Loucy (cell line): Measurements from ENCODE around the gene VSTM2B.

Source experiments
- H2AFZ ChIP-seq: fragments of 200-600 bp; sonication (generic); 2 replicates; pipeline ENCODE4 v1.6.0; 2016; ENCODE audit warnings: antibody characterized with exemption, mild to moderate bottlenecking, low read length, moderate library complexity
- H3F3A ChIP-seq: fragments of 200-600 bp; 2 replicates; pipeline ENCODE4 v1.6.0; 2016; ENCODE audit warnings: antibody characterized with exemption, low read depth, mild to moderate bottlenecking
- H3K27me3 ChIP-seq: fragments of 200-600 bp; sonication (generic); 2 replicates; pipeline ENCODE4 v1.6.1; 2014; ENCODE audit warnings: low read length, mild to moderate bottlenecking; ENCODE audit not compliant: insufficient read depth, poor library complexity, severe bottlenecking
- H3K36me3 ChIP-seq: fragments of 200-600 bp; sonication (generic); 2 replicates; pipeline ENCODE4 v1.6.1; 2016; ENCODE audit warnings: low read length; ENCODE audit not compliant: insufficient read depth
- H3K4me1 ChIP-seq: fragments of 200-600 bp; sonication (generic); 2 replicates; pipeline ENCODE4 v1.5.1; 2014; ENCODE audit warnings: low read length, mild to moderate bottlenecking; ENCODE audit not compliant: insufficient read depth, poor library complexity, severe bottlenecking
- H3K4me2 ChIP-seq: fragments of 200-600 bp; sonication (generic); 2 replicates; pipeline ENCODE4 v1.6.0; 2014; ENCODE audit warnings: antibody characterized with exemption, low read length, low read depth, mild to moderate bottlenecking; ENCODE audit not compliant: poor library complexity, severe bottlenecking
- H3K4me3 ChIP-seq: fragments of 200-600 bp; sonication (generic); 2 replicates; pipeline ENCODE4 v1.5.1; 2014; ENCODE audit warnings: low read length, mild to moderate bottlenecking, mixed read lengths; ENCODE audit not compliant: poor library complexity, severe bottlenecking
- H3K79me2 ChIP-seq: fragments of 200-600 bp; sonication (generic); 2 replicates; pipeline ENCODE4 v1.6.1; 2014; ENCODE audit warnings: low read length; ENCODE audit not compliant: insufficient read depth
- H3K9ac ChIP-seq: fragments of 200-600 bp; sonication (generic); 2 replicates; pipeline ENCODE4 v1.6.0; 2014; ENCODE audit warnings: mild to moderate bottlenecking, low read depth, low read length, moderate library complexity; ENCODE audit not compliant: poor library complexity, severe bottlenecking
- H3K9me2 ChIP-seq: fragments of 200-600 bp; sonication (generic); replicated peaks from 2 replicates; pipeline ENCODE4 v1.6.1; 2016; ENCODE audit warnings: low read depth, low read length, mixed read lengths
- H3K9me3 ChIP-seq: fragments of 200-600 bp; sonication (generic); 2 replicates; pipeline ENCODE4 v1.6.1; 2014; ENCODE audit warnings: mild to moderate bottlenecking, antibody characterized with exemption, low read length, low read depth; ENCODE audit not compliant: insufficient read depth
- H4K20me1 ChIP-seq: fragments of 200-600 bp; sonication (generic); 2 replicates; pipeline ENCODE4 v1.6.0; 2014; ENCODE audit warnings: antibody characterized with exemption, low read length, mild to moderate bottlenecking; ENCODE audit not compliant: insufficient read depth, poor library complexity, severe bottlenecking
- CTCF ChIP-seq: fragments of 200-600 bp; sonication (generic); conservative IDR thresholded peaks from 2 replicates; pipeline ENCODE4 v1.5.1; 2014; ENCODE audit warnings: mild to moderate bottlenecking, antibody characterized with exemption, low read length
- EZH2phosphoT487 ChIP-seq: fragments of 200-600 bp; IDR thresholded peaks from 2 replicates; pipeline ENCODE4 v1.6.1; 2018; ENCODE audit warnings: antibody characterized with exemption, mild to moderate bottlenecking, moderate library complexity, borderline replicate concordance

Gene VSTM2B

GRCh38 chr19:29567366-29567915 is 41.6 kb downstream of the VSTM2B start:
- H3K27me3 ChIP-seq: no peaks in the 10 kb centered on the region
- H3K9ac ChIP-seq: no peak overlapping the region
- H3K4me3 ChIP-seq: no peak overlapping the region
- H3K9me2 ChIP-seq: no peaks in the 10 kb centered on the region
- H2AFZ ChIP-seq: no peak overlapping the region
- no peaks in the 10 kb centered on the region for H3F3A ChIP-seq
- no peaks in the 10 kb centered on the region for H4K20me1 ChIP-seq
- H3K4me2 ChIP-seq: no peak overlapping the region
- no peaks in the 10 kb centered on the region for H3K79me2 ChIP-seq
- H3K9me3 ChIP-seq: no peaks in the 10 kb centered on the region
- no peaks in the 10 kb centered on the region for H3K36me3 ChIP-seq
- no peaks in the 10 kb centered on the region for H3K4me1 ChIP-seq
- TF ChIP-seq EZH2phosphoT487 (no peak), CTCF (no peak)

- Histone ChIP-seq H3K27me3 (no peaks in the 10 kb centered on the region), H3K9me3 (no peaks in the 10 kb centered on the region), H3K9ac (no peak overlapping the region), H3K36me3 (no peaks in the 10 kb centered on the region), H3K4me1 (no peaks in the 10 kb centered on the region), H3K9me2 (no peaks in the 10 kb centered on the region), H4K20me1 (no peaks in the 10 kb centered on the region), H3F3A (no peaks in the 10 kb centered on the region), H3K79me2 (no peaks in the 10 kb centered on the region), H2AFZ (no peak overlapping the region), H3K4me2 (no peak overlapping the region), H3K4me3 (no peak overlapping the region)
- no peak for TF ChIP-seq CTCF
- no peak for TF ChIP-seq EZH2phosphoT487
Observed at GRCh38 chr19:29568036-29569025, 42.5 kb downstream of the VSTM2B start.

- H3K9me3 ChIP-seq: no peaks in the 10 kb centered on the region
- no peaks in the 10 kb centered on the region for H3K4me1 ChIP-seq
- no peaks in the 10 kb centered on the region for H3K27me3 ChIP-seq
- H3K79me2 ChIP-seq: no peaks in the 10 kb centered on the region
- no peak overlapping the region for H2AFZ ChIP-seq
- H3K4me2 ChIP-seq: no peak overlapping the region
- H3K9me2 ChIP-seq: no peaks in the 10 kb centered on the region
- H3F3A ChIP-seq: no peaks in the 10 kb centered on the region
- H3K4me3 ChIP-seq: no peak overlapping the region
- no peaks in the 10 kb centered on the region for H3K36me3 ChIP-seq
- TF ChIP-seq EZH2phosphoT487 (no peak), CTCF (no peak)
- H3K9ac ChIP-seq: no peak overlapping the region
- no peaks in the 10 kb centered on the region for H4K20me1 ChIP-seq
Observed at GRCh38 chr19:29569038-29569911, 43.5 kb downstream of the VSTM2B start.
